Measurements from ENCODE around the gene KIRREL3.
A peak's percentile ranks its signal among the peaks of the same experiment; 100 is the strongest.

DNA sequence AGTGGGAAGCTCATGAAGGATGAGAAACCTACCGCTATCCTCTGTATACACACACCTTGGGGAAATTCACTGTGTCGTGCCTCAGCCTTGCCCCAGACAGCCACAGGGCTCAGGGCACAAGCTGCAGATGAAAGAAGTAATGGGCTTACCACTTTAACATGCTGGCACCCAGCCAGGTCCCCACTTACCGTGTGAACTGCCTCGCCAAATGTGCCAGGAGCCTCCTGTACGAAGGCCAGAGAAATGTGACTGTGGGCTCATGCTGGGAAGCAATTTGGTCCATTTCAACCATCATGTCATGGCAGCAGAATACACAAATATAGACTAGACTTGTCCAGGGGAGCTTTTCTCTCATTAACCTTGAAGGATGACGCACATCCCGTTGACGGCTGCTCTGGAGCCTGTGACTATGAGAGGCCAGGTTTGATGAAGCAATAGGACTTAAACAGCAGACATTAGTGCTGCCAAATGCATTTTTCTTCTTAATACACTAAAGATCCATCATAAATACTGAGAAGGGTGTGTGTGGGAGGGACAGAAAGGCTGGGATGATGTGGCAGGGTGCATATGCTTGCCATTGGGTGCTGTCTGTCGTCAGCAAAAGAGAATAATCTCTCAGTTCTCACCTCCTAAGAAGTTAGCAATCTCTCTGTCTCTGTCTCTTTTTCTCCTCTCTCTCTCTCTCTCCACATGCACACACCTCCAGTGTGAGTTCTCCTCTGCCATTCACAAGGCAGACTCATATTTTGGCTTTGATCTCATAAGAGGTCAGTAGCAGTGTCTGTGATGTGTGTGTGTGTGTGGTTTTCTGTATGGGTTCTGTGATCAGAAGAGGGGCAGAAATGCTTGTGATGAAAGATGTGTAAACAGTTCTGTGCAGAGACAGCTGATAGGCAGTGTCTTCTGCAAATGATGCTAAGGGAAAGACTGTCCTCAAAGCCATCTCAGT lies 142.4 kb downstream of the KIRREL3 start:
- TF ChIP-seq, protein P1, sequence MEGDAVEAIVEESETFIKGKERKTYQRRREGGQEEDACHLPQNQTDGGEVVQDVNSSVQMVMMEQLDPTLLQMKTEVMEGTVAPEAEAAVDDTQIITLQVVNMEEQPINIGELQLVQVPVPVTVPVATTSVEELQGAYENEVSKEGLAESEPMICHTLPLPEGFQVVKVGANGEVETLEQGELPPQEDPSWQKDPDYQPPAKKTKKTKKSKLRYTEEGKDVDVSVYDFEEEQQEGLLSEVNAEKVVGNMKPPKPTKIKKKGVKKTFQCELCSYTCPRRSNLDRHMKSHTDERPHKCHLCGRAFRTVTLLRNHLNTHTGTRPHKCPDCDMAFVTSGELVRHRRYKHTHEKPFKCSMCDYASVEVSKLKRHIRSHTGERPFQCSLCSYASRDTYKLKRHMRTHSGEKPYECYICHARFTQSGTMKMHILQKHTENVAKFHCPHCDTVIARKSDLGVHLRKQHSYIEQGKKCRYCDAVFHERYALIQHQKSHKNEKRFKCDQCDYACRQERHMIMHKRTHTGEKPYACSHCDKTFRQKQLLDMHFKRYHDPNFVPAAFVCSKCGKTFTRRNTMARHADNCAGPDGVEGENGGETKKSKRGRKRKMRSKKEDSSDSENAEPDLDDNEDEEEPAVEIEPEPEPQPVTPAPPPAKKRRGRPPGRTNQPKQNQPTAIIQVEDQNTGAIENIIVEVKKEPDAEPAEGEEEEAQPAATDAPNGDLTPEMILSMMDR (IDR thresholded peaks at IDR 0.05 in 8 of 11, conservative IDR thresholded peaks at IDR 0.05 in 3 of 11), result no peak
- TF ChIP-seq POLR2AphosphoS5 (IDR thresholded peaks at IDR 0.05) (peak in 2 of 3 donors; percentile 13 to 26), POLR2A (IDR thresholded peaks at IDR 0.05) (no peak)
